Naive thymus-derived CD8-positive, alpha-beta T cell (primary cell): ENCODE results near the gene CDC5L. TPM values are rescaled to one million over a fixed set of nuclear protein-coding genes. Genes with fewer than 3 reads are reported as not detected.

Experiments
- ATAC-seq, 2 donors: fragments of 150-1000 bp; cut with Tn5 transposase in 1 of 2; sonication (Bioruptor Pico), chemical (Tn5 transposase) in 1 of 2; 1 replicate in 1 of 2; 2 replicates in 1 of 2; pipeline ENCODE4 v1.10.0; 2021; ENCODE audit warnings: mild to moderate bottlenecking in 2 of 2, moderate library complexity in 2 of 2
- POLR2A ChIA-PET: fragments of 350-600 bp; sonication (Branson Sonifier 250); formaldehyde crosslinking; loops from one replicate; lab custom pipeline; 2021; ENCODE audit warnings: antibody characterized with exemption; lab: Charles Lee
- DNase-seq, 10 donors: peaks; one replicate each; pipeline versions ENCODE4 v3.0.0 to v3.0.0-alpha.2; 2020 to 2022
- H3K27ac Mint-ChIP-seq, 10 donors: one replicate each; pipeline ENCODE4 v1.8.0; 2020 to 2022; ENCODE audit warnings: mild to moderate bottlenecking in 10 of 10, mixed read lengths in 10 of 10, moderate library complexity in 4 of 10, inconsistent platforms in 1 of 10
- H3K27me3 Mint-ChIP-seq, 5 donors: one replicate each; pipeline ENCODE4 v1.8.0; 2021 to 2022; ENCODE audit warnings: mixed read lengths in 5 of 5
- H3K36me3 Mint-ChIP-seq, 3 donors: one replicate each; pipeline ENCODE4 v1.8.0; 2020 to 2022; ENCODE audit warnings: mixed read lengths in 3 of 3, mild to moderate bottlenecking in 2 of 3, inconsistent platforms in 1 of 3
- H3K4me1 Mint-ChIP-seq, 4 donors: one replicate each; pipeline ENCODE4 v1.8.0; 2021 to 2022; ENCODE audit warnings: mixed read lengths in 4 of 4
- H3K4me3 Mint-ChIP-seq, 10 donors: one replicate each; pipeline ENCODE4 v1.8.0; 2020 to 2022; ENCODE audit warnings: mild to moderate bottlenecking in 10 of 10, mixed read lengths in 10 of 10, moderate library complexity in 6 of 10, inconsistent platforms in 1 of 10
- H3K9me3 Mint-ChIP-seq, 9 donors: one replicate each; pipeline ENCODE4 v1.8.0; 2020 to 2022; ENCODE audit warnings: mixed read lengths in 9 of 9, mild to moderate bottlenecking in 3 of 9, inconsistent platforms in 1 of 9, moderate library complexity in 1 of 9
- polyA plus RNA-seq, 3 donors: library from polyadenylated mRNA; unstranded; fragments of 300-500 nt; fragmentation: Illumina TruSeq; gene quantifications; one replicate each; pipeline ENCODE4 v1.2.3, GENCODE V29; 2021
- total RNA-seq, 8 experiments: library from RNA in 2 of 8; stranded (reverse) in 2 of 8; gene quantifications; one replicate each; pipeline ENCODE4 v1.2.3 and lab custom pipeline; 2021 to 2026

Gene CDC5L
- total and polyA plus RNA-seq, 5 experiments from 2014 or later, result 9.6 to 21.8 (median 14.9) TPM

DNA sequence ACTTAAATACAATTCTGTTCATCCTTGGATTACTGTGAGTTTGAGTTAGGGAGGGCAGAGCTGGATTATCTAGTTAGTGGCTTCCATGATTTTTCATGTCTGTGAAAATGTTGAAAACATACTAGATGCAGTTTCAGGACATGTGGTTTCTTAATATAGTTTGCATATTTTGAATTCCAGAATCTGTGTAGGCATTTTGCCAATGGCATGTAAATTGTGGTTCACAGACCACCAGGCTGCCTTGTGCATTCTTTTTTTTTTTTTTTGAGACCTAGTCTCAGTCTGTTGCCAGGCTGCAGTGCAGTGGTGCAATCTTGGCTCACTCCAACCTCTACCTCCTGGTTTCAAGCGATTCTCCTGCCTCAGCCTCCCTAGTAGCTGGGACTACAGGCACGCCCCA is 42.8 kb downstream of the CDC5L start:
- Mint-ChIP-seq H3K4me3 (no peak overlapping the region), H3K9me3 (no peaks in the 10 kb centered on the region), H3K36me3 (peaks cover 7 to 91% (median 29%) of the 10 kb centered on the region in 3 donors), H3K27ac (no peak overlapping the region), H3K27me3 (no peaks in the 10 kb centered on the region), H3K4me1 (peaks cover under 1 to 11% (median 7%) of the 10 kb centered on the region in 4 donors)
- POLR2A ChIA-PET, result interaction anchor here (0.7 kb wide), 1 partner anchor 299 kb away, joined by 4 read pairs; no protein-coding TSS in a partner anchor
- DNase-seq, result no peak
- no peak for ATAC-seq

DNA sequence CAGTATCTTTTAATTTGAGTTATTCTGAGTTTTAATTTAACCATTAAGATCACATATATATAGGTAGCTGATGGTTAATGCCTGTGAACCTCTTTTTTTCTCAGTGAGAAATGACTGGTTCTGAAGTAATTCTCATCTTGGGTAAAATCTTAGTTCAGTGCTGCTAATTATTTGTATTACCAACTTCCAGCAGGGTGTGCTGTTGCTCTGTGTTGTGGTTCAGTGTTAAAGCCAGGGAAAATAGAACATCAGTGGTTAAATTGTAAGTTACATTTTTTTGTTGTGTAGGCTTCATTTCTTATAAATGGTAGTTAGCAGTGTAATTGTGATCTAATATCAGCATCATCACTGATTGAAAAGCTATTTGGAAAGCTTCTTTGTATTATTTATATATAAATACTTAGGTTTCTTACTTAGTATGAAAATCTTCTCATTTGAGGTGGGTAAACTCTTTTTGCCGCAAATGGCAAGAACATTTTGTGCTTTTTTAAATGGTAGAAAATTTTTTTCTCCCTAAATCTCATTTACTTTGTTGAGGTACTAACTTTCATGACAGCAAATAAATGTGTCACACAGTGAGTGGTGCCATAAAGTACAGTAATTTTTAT is 43.7 kb downstream of the CDC5L start:
- DNase-seq (peak in 8 of 10 donors; percentile 5 to 41 (median 22)), ATAC-seq (peak; percentile 41 to 56)
- H3K27ac Mint-ChIP-seq, result peak overlapping the region in 1 of 10 donors; percentile 6
- peaks cover 0 to 91% (median 29%) of the 10 kb centered on the region in 3 donors for H3K36me3 Mint-ChIP-seq
- H3K4me1 Mint-ChIP-seq, result peaks cover 4 to 12% (median 9%) of the 10 kb centered on the region in 4 donors
- no peaks in the 10 kb centered on the region for H3K27me3 Mint-ChIP-seq
- POLR2A ChIA-PET, result no interaction called here
- H3K9me3 Mint-ChIP-seq, result no peaks in the 10 kb centered on the region
- no peak overlapping the region for H3K4me3 Mint-ChIP-seq

DNA sequence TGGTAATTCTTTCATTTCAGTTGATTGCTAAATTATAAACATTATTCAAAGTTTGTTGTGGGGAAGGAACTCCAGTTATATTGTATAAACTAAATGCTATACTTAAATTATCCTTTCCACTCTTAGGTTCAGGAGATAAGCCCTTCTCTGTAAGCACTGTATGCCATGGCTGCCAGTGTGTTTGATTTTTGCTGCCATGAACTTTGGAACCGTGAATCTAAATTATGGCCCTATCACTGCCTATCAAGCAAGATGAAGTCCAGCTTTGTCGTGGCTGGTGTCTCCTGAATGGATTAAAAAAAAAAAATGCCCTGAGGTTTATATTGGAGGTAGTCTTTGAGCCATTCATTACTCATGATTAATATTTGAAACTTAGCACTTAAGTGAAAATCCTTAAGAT is 44.7 kb downstream of the CDC5L start:
- H3K36me3 Mint-ChIP-seq, result peaks cover 4 to 88% (median 23%) of the 10 kb centered on the region in 3 donors

DNA sequence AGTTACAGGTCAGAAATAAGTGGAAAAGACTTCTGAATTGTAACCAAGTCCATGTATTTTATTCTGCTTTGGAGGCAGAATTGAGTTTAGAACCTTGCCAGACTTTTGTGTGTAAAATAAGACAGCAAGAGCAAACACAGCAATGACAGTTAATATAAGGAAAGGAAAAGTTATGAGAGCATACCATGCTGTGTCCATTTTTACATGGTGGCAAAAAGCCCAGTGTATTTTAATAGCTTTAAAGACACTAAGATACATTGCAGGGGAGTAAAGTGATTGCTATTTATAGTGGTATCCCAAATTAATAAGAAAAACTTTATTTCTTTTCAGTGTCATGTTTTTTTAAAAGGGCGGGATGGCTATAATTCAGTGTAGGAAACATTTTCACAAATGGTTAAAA is 45.2 kb downstream of the CDC5L start:
- Mint-ChIP-seq H3K27me3 (no peaks in the 10 kb centered on the region), H3K4me1 (peaks cover 5 to 18% (median 14%) of the 10 kb centered on the region in 4 donors), H3K36me3 (peaks cover 4 to 85% (median 24%) of the 10 kb centered on the region in 3 donors), H3K4me3 (no peak overlapping the region), H3K9me3 (no peaks in the 10 kb centered on the region), H3K27ac (no peak overlapping the region)
- POLR2A ChIA-PET, result no interaction called here
- no peak for ATAC-seq
- no peak for DNase-seq

More for the DNA sequence above, 44.7 kb downstream of the CDC5L start:
- POLR2A ChIA-PET, result no interaction called here
- Mint-ChIP-seq H3K27ac (no peak overlapping the region), H3K9me3 (no peaks in the 10 kb centered on the region), H3K4me1 (peaks cover 5 to 18% (median 14%) of the 10 kb centered on the region in 4 donors), H3K4me3 (no peak overlapping the region), H3K27me3 (no peaks in the 10 kb centered on the region)
- no peak for ATAC-seq
- DNase-seq, result no peak

GRCh38 chr6:44435500-44435899 is 48.0 kb downstream of the CDC5L start:
- ATAC-seq (no peak), DNase-seq (no peak)
- H3K9me3 Mint-ChIP-seq, result peaks cover 0 to 2% (median 0%) of the 10 kb centered on the region in 9 donors
- POLR2A ChIA-PET, result no interaction called here
- H3K27me3 Mint-ChIP-seq, result no peaks in the 10 kb centered on the region
- peaks cover 5 to 22% (median 15%) of the 10 kb centered on the region in 4 donors for H3K4me1 Mint-ChIP-seq
- peaks cover 10 to 87% (median 47%) of the 10 kb centered on the region in 3 donors for H3K36me3 Mint-ChIP-seq
- peak overlapping the region in 3 of 10 donors; percentile 33 to 48 (median 43) for H3K27ac Mint-ChIP-seq
- H3K4me3 Mint-ChIP-seq, result no peak overlapping the region

DNA sequence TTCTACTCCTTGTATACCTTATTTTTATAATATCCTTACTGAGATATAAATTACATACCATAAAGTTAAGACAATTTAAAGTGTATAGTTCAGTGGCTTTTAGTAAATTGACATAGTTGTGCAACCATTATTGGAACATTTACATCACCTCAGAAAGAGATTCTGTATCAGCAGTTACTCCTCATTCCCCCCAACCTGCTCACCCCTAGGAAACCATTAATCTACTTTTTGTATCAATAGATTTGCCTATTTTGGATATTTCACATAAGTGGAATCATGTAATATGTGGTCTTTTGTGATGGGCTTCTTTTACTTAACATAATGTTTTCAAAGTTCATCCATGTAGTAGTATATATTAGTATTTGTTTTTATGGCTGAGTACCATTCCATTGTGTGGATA is 51.3 kb downstream of the CDC5L start:
- POLR2A ChIA-PET, result no interaction called here

DNA sequence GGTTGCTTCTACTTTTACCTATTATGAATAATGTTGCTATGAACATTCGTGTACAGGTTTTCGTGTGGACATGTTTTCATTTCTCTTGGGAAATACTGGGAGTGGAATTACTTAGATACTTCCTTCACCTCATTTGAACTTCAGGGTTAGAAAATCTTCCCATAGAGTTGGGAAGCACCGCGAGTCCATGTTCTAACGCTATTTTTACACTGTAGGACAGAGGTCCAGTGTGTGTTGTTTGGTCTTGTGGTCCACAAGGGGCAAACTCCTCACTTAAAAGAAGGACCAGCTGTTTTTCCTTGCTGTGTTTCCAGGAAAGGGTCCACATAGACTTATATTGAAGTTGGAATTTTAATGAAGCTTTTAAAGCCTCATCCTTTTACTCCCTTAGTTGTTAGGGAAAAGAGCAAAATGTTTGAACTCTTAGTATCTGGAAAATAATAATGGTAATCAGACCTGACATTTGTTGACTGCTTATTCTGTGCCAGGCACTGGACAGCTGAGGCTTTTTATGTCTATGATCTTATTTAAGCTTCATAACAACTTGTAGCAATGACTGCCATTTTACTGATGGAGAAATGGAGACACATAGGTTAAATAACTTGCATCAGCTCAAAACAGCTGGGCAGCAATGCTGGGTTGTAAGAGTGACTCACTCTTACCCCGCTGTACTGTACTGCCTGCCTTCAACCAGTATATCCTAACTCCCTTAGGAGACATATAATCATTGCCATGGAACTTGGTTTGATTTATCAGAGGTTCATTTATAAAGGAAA is 52.0 kb downstream of the CDC5L start:
- Mint-ChIP-seq H3K4me3 (no peak overlapping the region), H3K36me3 (peaks cover 39 to 83% (median 65%) of the 10 kb centered on the region in 3 donors), H3K27me3 (no peaks in the 10 kb centered on the region), H3K27ac (peak overlapping the region in 3 of 10 donors; percentile 4 to 47 (median 14)), H3K4me1 (peaks cover 7 to 26% (median 14%) of the 10 kb centered on the region in 4 donors), H3K9me3 (peaks cover 0 to 32% (median 21%) of the 10 kb centered on the region in 9 donors)
- DNase-seq (no peak), ATAC-seq (no peak)
- POLR2A ChIA-PET, result interaction anchor here (0.6 kb wide), 1 partner anchor 67 kb away, joined by 4 read pairs; no protein-coding TSS in a partner anchor

More for the DNA sequence above, 51.3 kb downstream of the CDC5L start:
- ATAC-seq (no peak), DNase-seq (no peak)
- peak overlapping the region in 1 of 10 donors; percentile 19 for H3K27ac Mint-ChIP-seq
- H3K4me1 Mint-ChIP-seq, result peaks cover 5 to 21% (median 13%) of the 10 kb centered on the region in 4 donors
- H3K36me3 Mint-ChIP-seq, result peaks cover 34 to 84% (median 60%) of the 10 kb centered on the region in 3 donors
- H3K4me3 Mint-ChIP-seq, result no peak overlapping the region
- H3K27me3 Mint-ChIP-seq, result no peaks in the 10 kb centered on the region
- peaks cover 0 to 29% (median 19%) of the 10 kb centered on the region in 9 donors for H3K9me3 Mint-ChIP-seq

GRCh38 chr6:44441091-44441855 is 53.8 kb downstream of the CDC5L start:
- H3K27ac Mint-ChIP-seq, result no peak overlapping the region

DNA sequence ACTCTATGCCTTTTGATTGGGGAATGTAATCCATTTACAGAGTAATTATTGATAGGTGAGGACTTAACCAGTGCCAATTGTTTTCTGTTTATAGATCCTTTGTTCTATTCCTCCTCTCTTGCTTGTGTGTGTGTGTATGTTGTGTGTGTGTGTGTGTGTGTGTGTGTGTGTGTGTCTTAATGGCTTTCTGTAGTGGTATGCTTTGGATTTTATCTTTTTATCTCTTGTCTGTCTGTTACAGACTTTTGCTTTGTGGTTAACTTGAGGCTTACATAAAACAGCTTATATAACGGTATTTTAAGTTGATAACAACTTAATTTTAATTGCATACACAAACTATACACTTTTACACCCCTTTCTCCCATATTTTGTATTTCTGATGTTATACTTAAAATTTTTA is 54.7 kb downstream of the CDC5L start:
- Mint-ChIP-seq H3K27me3 (no peaks in the 10 kb centered on the region), H3K4me3 (no peak overlapping the region), H3K4me1 (peaks cover 2 to 19% (median 7%) of the 10 kb centered on the region in 4 donors), H3K9me3 (peaks cover 0 to 32% (median 21%) of the 10 kb centered on the region in 9 donors), H3K36me3 (peaks cover 35 to 83% (median 65%) of the 10 kb centered on the region in 3 donors), H3K27ac (no peak overlapping the region)
- DNase-seq (no peak), ATAC-seq (no peak)
- POLR2A ChIA-PET, result interaction anchor here (0.8 kb wide), 1 partner anchor 883 kb away, joined by 3 read pairs; no protein-coding TSS in a partner anchor

More at GRCh38 chr6:44441091-44441855, 53.8 kb downstream of the CDC5L start:
- peaks cover 0 to 32% (median 21%) of the 10 kb centered on the region in 9 donors for H3K9me3 Mint-ChIP-seq
- H3K36me3 Mint-ChIP-seq, result peaks cover 39 to 81% (median 65%) of the 10 kb centered on the region in 3 donors
- POLR2A ChIA-PET, result interaction anchor here (0.8 kb wide), 1 partner anchor 882 kb away, joined by 3 read pairs; no protein-coding TSS in a partner anchor
- peaks cover 5 to 24% (median 11%) of the 10 kb centered on the region in 4 donors for H3K4me1 Mint-ChIP-seq
- DNase-seq (no peak), ATAC-seq (no peak)
- no peak overlapping the region for H3K4me3 Mint-ChIP-seq
- no peaks in the 10 kb centered on the region for H3K27me3 Mint-ChIP-seq

DNA sequence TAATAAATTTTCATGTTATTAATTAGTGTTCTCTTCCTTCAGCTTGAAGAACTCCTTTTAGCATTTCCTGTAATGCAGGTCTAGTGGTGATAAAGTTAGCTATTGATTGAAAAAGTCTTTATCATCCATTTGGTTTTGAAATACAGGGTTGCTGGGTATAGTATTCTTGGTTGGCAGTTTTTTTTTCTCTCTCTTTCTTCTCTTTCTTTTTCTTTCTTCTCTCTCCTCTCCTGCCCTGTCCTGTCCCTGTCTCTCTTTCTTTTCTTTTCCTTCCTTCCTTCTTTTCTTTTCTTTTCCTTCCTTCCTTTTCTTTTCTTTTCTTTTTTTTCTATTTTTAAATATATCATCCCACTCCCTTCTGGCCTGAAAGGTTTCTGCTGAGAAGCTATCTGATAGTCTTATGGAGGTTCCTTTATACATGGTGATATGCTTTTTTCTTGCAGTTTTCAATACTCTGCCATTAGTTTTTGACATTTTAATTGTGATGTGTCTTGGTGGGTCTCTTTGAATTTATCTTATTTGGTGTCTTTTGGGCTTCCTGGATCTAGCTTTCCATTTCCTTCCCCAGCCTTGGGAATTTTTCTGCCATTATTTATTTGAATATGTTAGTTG is 55.4 kb downstream of the CDC5L start:
- DNase-seq, result no peak
- Mint-ChIP-seq H3K27me3 (no peaks in the 10 kb centered on the region), H3K9me3 (peaks cover 0 to 32% (median 21%) of the 10 kb centered on the region in 9 donors), H3K4me3 (no peak overlapping the region), H3K36me3 (peaks cover 35 to 87% (median 65%) of the 10 kb centered on the region in 3 donors), H3K27ac (peak overlapping the region in 1 of 10 donors; percentile 12), H3K4me1 (peaks cover 2 to 17% (median 6%) of the 10 kb centered on the region in 4 donors)
- POLR2A ChIA-PET, result no interaction called here
- no peak for ATAC-seq

GRCh38 chr6:44444853-44445252 is 57.3 kb downstream of the CDC5L start:
- H3K9me3 Mint-ChIP-seq, result peaks cover 0 to 32% (median 21%) of the 10 kb centered on the region in 9 donors
- H3K27ac Mint-ChIP-seq, result no peak overlapping the region
- H3K27me3 Mint-ChIP-seq, result no peaks in the 10 kb centered on the region
- POLR2A ChIA-PET, result no interaction called here
- ATAC-seq (no peak), DNase-seq (no peak)
- peaks cover 2 to 12% (median 7%) of the 10 kb centered on the region in 4 donors for H3K4me1 Mint-ChIP-seq
- H3K36me3 Mint-ChIP-seq, result peaks cover 28 to 77% (median 50%) of the 10 kb centered on the region in 3 donors
- no peak overlapping the region for H3K4me3 Mint-ChIP-seq
